Measurements from ENCODE around the gene ZNF581. TPM values are rescaled to one million over a fixed set of nuclear protein-coding genes. Genes with fewer than 3 reads are reported as not detected.

Gene ZNF581, protein sequence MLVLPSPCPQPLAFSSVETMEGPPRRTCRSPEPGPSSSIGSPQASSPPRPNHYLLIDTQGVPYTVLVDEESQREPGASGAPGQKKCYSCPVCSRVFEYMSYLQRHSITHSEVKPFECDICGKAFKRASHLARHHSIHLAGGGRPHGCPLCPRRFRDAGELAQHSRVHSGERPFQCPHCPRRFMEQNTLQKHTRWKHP
- 39.0 TPM for total RNA-seq (2021; ENCODE audit: unreplicated experiment)
- 42.2 TPM for polyA plus RNA-seq (2012; ENCODE audit: insufficient read length)
- Bru-seq, nascent RNA, result percentile 92 among the genes with signal in this experiment
- BruChase-seq, experiment 1, labeled RNA remaining after a 2-hour chase, result percentile 96 among the genes with signal in this experiment
- percentile 95 among the genes with signal in this experiment for BruChase-seq, experiment 2, labeled RNA remaining after a 6-hour chase
- long read RNA-seq, transcript ZNF581-201 (2 exons, 1,298 nt), result major isoform, 7 of 29 reads
- long read RNA-seq, partial matches to known transcripts, result 8 of 29 reads
- long read RNA-seq, other reads (novel, unspliced or antisense), result 10 of 29 reads

- peak within 1 kb of the TSS; percentile 96 for H3K27ac ChIP-seq (ENCODE audit: low read length)
- DNase-seq (ENCODE audit: low read depth, low spot score), result no peak
- peak; percentile 55 for ATAC-seq
- no TSS peak for BruUV-seq (replicated peaks)
- intact Hi-C loops (cut with micrococcal nuclease; ENCODE audit: unreplicated experiment) (no loop called here), in situ Hi-C loops (cut with HindIII; ENCODE audit: low pct_unique_long_range_greater_than_20kb, low sequenced_read_pairs) (no loop called here)
- H3K4me1 ChIP-seq (ENCODE audit: control insufficient read depth, insufficient read depth, low read length), result peaks cover 43% of the 10 kb centered on the region
- H3K27me3 ChIP-seq (ENCODE audit: control insufficient read depth, insufficient read depth, low read length), result no peaks in the 10 kb centered on the region
- peaks cover 13% of the 10 kb centered on the region for H3K36me3 ChIP-seq (ENCODE audit: control insufficient read depth, insufficient read depth, low read length)
- H3K9me3 ChIP-seq (ENCODE audit: control insufficient read depth, insufficient read depth, low read depth, low read length), result no peaks in the 10 kb centered on the region
- POLR2A ChIA-PET, result interaction anchor here (0.6 kb wide), 1 partner anchor 9 kb away, joined by 6 read pairs; no protein-coding TSS in a partner anchor
- CTCF ChIA-PET, result no interaction called here
- TF ChIP-seq, protein P1, sequence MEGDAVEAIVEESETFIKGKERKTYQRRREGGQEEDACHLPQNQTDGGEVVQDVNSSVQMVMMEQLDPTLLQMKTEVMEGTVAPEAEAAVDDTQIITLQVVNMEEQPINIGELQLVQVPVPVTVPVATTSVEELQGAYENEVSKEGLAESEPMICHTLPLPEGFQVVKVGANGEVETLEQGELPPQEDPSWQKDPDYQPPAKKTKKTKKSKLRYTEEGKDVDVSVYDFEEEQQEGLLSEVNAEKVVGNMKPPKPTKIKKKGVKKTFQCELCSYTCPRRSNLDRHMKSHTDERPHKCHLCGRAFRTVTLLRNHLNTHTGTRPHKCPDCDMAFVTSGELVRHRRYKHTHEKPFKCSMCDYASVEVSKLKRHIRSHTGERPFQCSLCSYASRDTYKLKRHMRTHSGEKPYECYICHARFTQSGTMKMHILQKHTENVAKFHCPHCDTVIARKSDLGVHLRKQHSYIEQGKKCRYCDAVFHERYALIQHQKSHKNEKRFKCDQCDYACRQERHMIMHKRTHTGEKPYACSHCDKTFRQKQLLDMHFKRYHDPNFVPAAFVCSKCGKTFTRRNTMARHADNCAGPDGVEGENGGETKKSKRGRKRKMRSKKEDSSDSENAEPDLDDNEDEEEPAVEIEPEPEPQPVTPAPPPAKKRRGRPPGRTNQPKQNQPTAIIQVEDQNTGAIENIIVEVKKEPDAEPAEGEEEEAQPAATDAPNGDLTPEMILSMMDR (IDR thresholded peaks at IDR 0.05), result no peak
- TF ChIP-seq POLR2AphosphoS5 (IDR thresholded peaks at IDR 0.05; ENCODE audit: low read depth, low read length) (peak; percentile 92), SIN3A (IDR thresholded peaks at IDR 0.05; ENCODE audit: borderline replicate concordance, insufficient read depth, low read depth, low read length) (peak; percentile 82), REST (IDR thresholded peaks at IDR 0.05; ENCODE audit: insufficient read depth in 1 of 2, low read depth in 2 of 2, low read length in 1 of 2) (no peak), TCF7L2 (IDR thresholded peaks at IDR 0.05; ENCODE audit: low read depth, low read length) (0 out of 2 replicates have a peak, but pooled peaks have one; percentile 30)
- H3K4me3 ChIP-seq (ENCODE audit: low read depth in 2 of 2, low read length in 2 of 2), result peak within 1 kb of the TSS; percentile 63 to 93
Measured at GRCh38 chr19:55643003-55643886, at the start of gene ZNF581. Gene ZNF581 (plus strand): TSS chr19:55643649. CDS start chr19:55644572, 923 bp downstream.

GRCh38 chr19:55594996-55595545 lies 48.4 kb upstream of the ZNF581 start:
- TF ChIP-seq SIN3A (IDR thresholded peaks at IDR 0.05; ENCODE audit: borderline replicate concordance, insufficient read depth, low read depth, low read length) (no peak), TCF7L2 (IDR thresholded peaks at IDR 0.05; ENCODE audit: low read depth, low read length) (no peak), REST (IDR thresholded peaks at IDR 0.05; ENCODE audit: insufficient read depth in 1 of 2, low read depth in 2 of 2, low read length in 1 of 2) (no peak), POLR2AphosphoS5 (IDR thresholded peaks at IDR 0.05; ENCODE audit: low read depth, low read length) (no peak)
- TF ChIP-seq, protein P1 (IDR thresholded peaks at IDR 0.05), result no peak
- no peaks in the 10 kb centered on the region for H3K9me3 ChIP-seq (ENCODE audit: control insufficient read depth, insufficient read depth, low read depth, low read length)
- intact Hi-C loops (cut with micrococcal nuclease; ENCODE audit: unreplicated experiment), result no loop called here
- H3K27ac ChIP-seq (ENCODE audit: low read length), result no peak overlapping the region
- no peaks in the 10 kb centered on the region for H3K4me1 ChIP-seq (ENCODE audit: control insufficient read depth, insufficient read depth, low read length)
- no peaks in the 10 kb centered on the region; the same call in 1 of the 2 replicates for H3K36me3 ChIP-seq (ENCODE audit: control insufficient read depth, insufficient read depth, low read length)
- in situ Hi-C loops (cut with HindIII; ENCODE audit: low pct_unique_long_range_greater_than_20kb, low sequenced_read_pairs), result no loop called here
- ChIA-PET POLR2A (no interaction called here), CTCF (interaction anchor here (0.6 kb wide), 1 partner anchor 176 kb away, joined by 3 read pairs; no protein-coding TSS in a partner anchor)
- H3K27me3 ChIP-seq (ENCODE audit: control insufficient read depth, insufficient read depth, low read length), result no peaks in the 10 kb centered on the region
- ATAC-seq (no peak), DNase-seq (ENCODE audit: low read depth, low spot score) (no peak)
- no peak overlapping the region for H3K4me3 ChIP-seq (ENCODE audit: low read depth in 2 of 2, low read length in 2 of 2)
- no TSS peak for BruUV-seq (replicated peaks)
